HFF-Myc (cell line): ENCODE results near the gene MARVELD2.
"Not testable (repeated sequence)": the region's sequence is repeated elsewhere in the genome, so short reads cannot be mapped to it uniquely, and the experiment has no call there.

Experiments used
- DNase-seq: peaks from one replicate; pipeline ENCODE4 v3.0.0-alpha.2; 2011; ENCODE audit warnings: low read depth; ENCODE audit errors: extremely low read depth
- H3K4me3 ChIP-seq: replicated peaks from 2 replicates; pipeline ENCODE4 v1.5.1; 2011; ENCODE audit warnings: low read depth, mild to moderate bottlenecking, control low read depth, low read length
- TF ChIP-seq, protein P1 (sequence below): IDR thresholded peaks from 2 replicates; pipeline ENCODE4 v1.5.1; 2012; ENCODE audit warnings: mild to moderate bottlenecking, low read depth, low read length, control low read depth; ENCODE audit errors: missing control alignments

MARVELD2 gene

DNA sequence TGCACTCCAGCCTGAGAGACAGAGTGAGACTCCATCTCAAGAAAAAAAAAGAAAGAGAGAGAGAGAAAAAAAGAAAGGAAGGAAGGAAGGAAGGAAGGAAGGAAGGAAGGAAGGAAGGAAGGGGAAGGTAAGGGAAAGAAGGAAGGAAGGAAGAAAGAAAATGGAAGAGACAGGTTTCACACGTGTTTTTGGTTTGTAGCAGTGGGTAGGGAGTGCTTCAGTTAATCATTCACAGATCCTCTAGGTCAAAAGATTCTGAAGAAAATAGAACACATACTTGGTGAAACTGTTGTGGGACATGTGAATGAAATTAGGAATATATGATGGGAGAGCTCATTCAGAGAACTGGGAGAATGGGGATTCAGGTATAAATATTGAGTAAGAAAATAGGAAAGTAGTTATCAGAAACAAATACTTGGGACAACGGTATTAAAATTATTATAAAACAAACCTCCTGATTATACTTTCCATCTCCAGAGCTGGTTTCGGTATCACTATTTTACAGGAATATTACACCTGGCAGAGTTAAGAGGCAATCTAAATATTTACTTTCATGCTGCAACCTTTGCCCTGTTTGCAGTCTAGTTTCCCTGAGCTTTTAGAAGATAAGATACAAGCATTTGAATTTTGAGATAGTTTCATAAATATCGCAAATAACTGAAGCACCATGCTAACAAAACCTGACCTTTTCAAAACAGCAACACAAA, 37.2 kb downstream of the MARVELD2 start:
- TF ChIP-seq, protein P1, sequence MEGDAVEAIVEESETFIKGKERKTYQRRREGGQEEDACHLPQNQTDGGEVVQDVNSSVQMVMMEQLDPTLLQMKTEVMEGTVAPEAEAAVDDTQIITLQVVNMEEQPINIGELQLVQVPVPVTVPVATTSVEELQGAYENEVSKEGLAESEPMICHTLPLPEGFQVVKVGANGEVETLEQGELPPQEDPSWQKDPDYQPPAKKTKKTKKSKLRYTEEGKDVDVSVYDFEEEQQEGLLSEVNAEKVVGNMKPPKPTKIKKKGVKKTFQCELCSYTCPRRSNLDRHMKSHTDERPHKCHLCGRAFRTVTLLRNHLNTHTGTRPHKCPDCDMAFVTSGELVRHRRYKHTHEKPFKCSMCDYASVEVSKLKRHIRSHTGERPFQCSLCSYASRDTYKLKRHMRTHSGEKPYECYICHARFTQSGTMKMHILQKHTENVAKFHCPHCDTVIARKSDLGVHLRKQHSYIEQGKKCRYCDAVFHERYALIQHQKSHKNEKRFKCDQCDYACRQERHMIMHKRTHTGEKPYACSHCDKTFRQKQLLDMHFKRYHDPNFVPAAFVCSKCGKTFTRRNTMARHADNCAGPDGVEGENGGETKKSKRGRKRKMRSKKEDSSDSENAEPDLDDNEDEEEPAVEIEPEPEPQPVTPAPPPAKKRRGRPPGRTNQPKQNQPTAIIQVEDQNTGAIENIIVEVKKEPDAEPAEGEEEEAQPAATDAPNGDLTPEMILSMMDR, result no peak
- no peak for DNase-seq
- H3K4me3 ChIP-seq, result no peak overlapping the region

DNA sequence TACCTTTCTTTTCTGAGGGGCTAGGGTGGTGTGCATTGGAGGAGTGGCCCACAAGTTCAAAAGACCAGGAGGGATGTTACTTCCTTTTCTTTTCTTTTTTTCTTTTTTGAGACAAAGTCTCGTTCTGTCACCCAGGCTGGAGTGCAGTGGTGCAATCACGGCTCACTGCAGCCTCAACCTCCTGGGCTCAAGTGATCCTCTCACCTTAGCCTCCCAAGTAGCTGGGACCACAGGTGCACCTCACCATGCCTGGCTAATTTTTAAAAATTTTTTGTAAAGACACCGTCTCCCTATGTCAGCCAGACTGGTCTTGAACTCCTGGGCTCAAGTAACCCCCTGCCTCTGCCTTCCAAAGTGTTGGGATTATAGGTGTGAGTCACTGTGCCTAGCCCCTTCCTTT, 38.6 kb downstream of the MARVELD2 start:
- H3K4me3 ChIP-seq, result not testable (repeated sequence)

DNA sequence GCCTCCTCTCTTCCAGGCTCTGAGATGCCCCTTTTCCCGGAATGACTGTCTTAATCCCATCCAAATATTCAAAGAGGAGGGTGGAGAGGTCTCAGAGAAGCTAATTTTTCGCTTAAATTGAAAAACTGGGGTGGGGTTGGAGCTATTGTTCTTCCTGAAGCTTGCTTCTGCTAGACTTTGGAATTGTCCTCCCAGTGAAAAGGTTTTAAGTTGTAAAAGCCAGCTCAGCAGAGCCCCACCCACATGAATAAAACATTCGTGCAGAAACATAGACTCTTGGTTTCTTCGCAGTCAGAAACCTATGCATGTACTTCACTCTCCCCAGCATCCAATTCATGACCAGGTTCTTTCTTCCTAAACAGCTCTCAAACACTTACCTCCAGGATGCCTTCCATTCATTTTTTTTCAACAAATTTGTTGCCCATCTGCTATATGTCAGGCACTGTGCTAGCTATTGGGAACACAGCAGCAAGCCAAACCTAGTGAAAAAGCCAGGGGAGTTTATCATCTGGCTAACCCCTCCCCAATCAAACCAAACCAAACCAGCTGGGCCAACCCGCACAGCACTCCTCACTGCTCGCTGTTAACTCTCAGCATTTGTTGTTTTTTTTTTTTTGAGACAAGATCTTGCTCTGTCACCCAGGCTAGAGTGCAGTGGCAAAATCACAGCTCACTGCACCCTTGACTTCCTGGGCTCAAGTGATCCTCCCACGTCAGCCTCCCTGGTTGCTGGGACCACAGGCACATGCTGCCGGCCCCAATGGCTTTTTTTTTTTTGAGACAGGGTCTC, 39.7 kb downstream of the MARVELD2 start:
- no peak overlapping the region for H3K4me3 ChIP-seq
- DNase-seq, result no peak
- TF ChIP-seq, protein P1, result no peak

More for the DNA sequence above, 38.6 kb downstream of the MARVELD2 start:
- not testable (repeated sequence) for DNase-seq

DNA sequence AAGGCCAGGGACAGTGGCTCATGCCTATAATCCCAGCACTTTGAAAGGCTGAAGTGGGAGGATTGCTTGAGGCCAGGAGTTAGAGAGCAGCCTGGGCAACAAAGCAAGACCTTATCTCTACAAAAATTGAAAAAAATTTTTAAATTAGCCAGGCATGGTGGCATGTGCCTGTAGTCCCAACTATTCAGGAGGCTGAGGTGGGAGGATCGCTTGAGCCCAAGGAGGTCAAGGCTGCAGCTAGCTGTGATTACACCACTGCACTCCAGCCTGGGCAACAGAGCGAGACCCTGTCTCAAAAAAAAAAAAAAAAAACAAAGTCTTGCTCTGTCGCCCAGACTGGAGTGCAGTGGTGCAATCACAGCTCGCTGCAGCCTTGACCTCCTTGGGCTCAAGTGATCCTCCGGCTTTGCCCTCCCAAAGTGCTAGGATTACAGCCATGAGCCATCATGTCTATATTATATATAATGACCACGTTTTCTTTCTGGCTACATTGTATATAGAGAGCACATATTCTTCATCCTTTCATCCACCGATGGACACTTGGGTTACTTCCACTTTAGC, 40.6 kb downstream of the MARVELD2 start:
- H3K4me3 ChIP-seq, DNase-seq: not testable (repeated sequence)

- DNase-seq, result no peak
- TF ChIP-seq, protein P1, result no peak
- H3K4me3 ChIP-seq, result no peak overlapping the region
These were observed 47.3 kb downstream of the MARVELD2 start for GRCh38 chr5:69462170-69462569.

- not testable (repeated sequence) for H3K4me3 ChIP-seq, DNase-seq
These were observed 51.5 kb downstream of the MARVELD2 start for GRCh38 chr5:69466375-69466774.

DNA sequence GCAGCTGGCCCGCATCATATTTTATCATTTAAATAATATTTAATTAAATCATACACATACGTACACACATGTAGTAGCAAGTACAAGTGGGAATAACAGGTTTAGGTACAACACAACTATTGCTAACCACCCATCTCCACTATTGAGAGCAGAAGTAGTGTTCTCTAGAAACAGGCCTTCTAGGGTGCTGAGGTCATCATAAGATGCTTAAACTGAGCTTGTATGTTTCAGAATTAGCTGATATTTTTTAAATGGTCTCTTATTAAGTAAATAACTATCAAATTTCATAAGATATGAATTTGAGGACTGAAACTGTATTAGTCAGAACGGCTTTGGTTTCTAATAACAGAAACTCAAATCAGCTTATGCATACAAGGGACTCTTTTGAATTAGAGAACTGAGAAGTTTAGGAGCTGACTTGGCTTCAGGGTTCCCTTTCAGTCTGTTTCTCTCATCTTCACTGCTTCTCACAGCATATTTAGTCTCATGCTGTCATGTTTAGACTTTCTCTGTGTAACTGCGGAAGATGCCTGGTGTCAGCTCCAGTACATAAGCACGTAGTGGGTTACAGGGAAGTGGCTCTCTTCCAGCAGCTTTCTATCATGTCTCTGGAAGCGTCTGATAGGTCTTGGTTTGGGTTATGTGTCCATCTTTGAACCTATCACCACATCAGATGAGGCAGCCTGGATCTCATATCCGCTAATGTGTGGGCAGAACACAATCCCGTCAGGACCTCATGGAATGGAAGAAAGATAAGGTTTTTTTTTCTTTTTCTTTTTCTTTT, 52.7 kb downstream of the MARVELD2 start:
- no peak overlapping the region for H3K4me3 ChIP-seq
- TF ChIP-seq, protein P1, result no peak
- DNase-seq, result no peak

- DNase-seq, result no peak
- TF ChIP-seq, protein P1, result no peak
These were observed 53.7 kb downstream of the MARVELD2 start for GRCh38 chr5:69468631-69469030.

GRCh38 chr5:69471516-69471915, 56.6 kb downstream of the MARVELD2 start:
- not testable (repeated sequence) for DNase-seq, H3K4me3 ChIP-seq

More at GRCh38 chr5:69468631-69469030, 53.7 kb downstream of the MARVELD2 start:
- H3K4me3 ChIP-seq, result no peak overlapping the region

- DNase-seq, H3K4me3 ChIP-seq: not testable (repeated sequence)
These were observed 57.7 kb downstream of the MARVELD2 start for GRCh38 chr5:69472535-69473143.
